M059J (cell line): ENCODE measurements around the gene TTF2. TPM values are rescaled to one million over a fixed set of nuclear protein-coding genes. Genes with fewer than 3 reads are reported as not detected.

Experiments
- total RNA-seq: library from RNA; depleted of rRNA; stranded (reverse); fragments of >200 nt; shearing (Covaris generic); gene quantifications from 2 replicates; pipeline ENCODE4 v1.2.3, GENCODE V29; 2014; rRNA removed

TTF2 gene
- total RNA-seq, 1 experiment from 2014 or later = 44.0 TPM

Other genes starting within 250 kb of the TTF2 start
- 61.9 and 144 TPM in 2 replicates for gene PTGFRN, start 150.4 kb upstream of the TTF2 start, total RNA-seq
- gene CD101, start 58.6 kb upstream of the TTF2 start, total RNA-seq = 0.07 and 1.2 TPM in 2 replicates
- 1.5 and 4.2 TPM in 2 replicates for gene TRIM45, start 61.4 kb downstream of the TTF2 start, total RNA-seq
- not detected in 2 replicates for gene VTCN1, start 150.6 kb downstream of the TTF2 start, total RNA-seq